Activated gamma-delta T cell treated with anti-CD3 and anti-CD28 coated beads, Interleukin-2, amount 50 U/mL, for 16 hours (primary cell): ENCODE measurements around the gene XRCC5.
"Not testable (repeated sequence)": the region's sequence is repeated elsewhere in the genome, so short reads cannot be mapped to it uniquely, and the experiment has no call there.

Experiments used
- DNase-seq: peaks from one replicate; pipeline ENCODE4 v3.0.0-alpha.2; 2020; ENCODE audit warnings: low read depth

Gene XRCC5

DNA sequence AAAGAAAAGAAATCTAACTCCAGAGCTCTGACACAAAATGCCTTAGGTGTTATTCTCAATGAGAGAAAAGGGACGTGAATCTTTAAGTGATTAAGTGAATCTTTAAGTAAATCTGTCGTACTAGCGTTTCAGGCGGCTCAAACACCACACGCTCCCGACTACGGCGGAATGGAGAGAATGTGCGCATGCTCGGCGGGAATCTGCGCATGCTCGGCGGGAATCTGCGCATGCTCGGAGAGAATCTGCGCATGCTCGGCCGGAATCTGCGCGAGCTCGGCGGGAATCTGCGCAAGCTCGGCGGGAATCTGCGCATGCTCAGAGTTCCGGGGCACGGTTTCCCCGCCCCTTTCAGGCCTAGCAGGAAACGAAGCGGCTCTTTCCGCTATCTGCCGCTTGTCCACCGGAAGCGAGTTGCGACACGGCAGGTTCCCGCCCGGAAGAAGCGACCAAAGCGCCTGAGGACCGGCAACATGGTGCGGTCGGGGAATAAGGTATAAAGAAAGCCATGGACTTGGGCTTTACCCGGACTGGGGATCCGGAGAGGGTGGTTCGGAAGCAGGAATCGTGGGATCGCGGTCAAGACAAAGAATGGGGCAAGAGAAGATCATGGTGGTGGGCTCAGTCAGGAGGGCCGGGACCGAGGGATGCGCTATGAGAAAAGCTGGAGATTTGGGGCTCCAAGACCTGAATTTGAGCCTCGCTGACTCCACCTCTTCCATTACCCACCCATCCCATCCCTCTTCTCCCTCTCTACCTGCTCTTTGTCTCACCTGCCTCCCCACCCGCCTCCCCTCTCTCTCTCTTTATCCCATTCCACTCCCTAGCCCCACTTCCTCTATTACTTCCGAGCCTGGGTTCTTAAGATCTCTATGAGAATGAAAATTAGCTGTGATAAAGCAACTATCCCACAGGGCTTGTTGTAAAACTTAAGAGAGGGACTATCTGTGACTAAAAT, at the start of gene XRCC5:
Gene XRCC5 (plus strand): TSS at position 382 of the 955 bp plus-strand sequence. CDS start 89 bp downstream, at position 471.
- peak; percentile 96 for DNase-seq

GRCh38 chr2:216064014-216064630, 45.0 kb upstream of the XRCC5 start:
- no peak for DNase-seq

DNA sequence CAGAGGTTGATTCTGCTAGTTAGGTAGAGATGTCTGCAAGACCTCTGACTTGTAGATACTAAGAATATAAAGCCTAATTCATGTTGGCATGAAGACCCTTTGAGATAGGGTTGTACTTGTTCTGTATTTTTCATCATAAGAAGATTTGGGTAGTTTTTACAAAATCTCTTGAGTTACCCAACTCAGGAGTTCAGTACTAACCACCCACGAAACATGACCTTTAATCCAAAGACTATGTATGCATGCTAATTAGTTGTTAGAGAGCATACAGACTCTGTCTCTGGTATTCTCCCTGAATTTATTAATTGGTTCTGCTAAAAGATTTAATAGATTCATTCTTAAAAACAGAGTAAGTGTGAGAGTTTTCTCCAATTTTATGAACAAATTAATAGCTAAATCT, 44.5 kb upstream of the XRCC5 start:
- no peak for DNase-seq

GRCh38 chr2:216066230-216066629, 42.9 kb upstream of the XRCC5 start:
- no peak for DNase-seq

DNA sequence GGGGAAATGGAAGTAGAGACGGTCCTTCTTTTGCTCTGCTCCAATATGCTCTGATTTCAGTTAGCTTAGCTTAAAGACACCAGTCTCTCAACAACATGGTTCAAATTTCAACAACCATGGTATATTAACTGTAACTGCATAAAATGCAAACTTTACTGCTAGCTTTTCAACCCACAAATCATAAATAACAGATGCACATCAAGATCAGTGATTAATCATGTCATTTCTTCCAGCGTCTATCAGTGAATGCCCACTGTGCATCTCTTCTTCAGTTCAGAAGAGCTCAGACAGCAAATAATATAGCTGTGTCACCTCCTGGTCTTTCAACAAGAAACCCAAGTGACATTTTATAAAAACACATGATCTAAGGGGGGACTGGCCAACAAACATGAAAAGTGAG, 40.1 kb upstream of the XRCC5 start:
- DNase-seq, result no peak

DNA sequence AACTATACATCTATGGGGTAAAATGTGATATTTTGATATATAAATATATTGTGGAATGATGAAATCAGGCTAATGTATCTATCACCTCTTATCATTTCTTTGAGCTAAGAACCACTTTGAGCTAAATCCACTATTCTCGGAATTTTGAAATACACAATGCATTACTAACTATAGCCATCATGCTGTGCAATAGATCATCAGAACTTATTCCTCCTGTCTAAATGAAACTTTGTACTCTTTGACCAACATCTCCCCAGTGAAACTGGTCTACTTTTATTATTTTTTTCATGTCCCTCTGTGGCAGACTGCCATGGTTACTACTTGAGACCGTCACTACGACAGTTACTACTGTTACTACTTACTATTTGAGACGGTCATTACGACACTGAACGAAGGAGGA, 39.0 kb upstream of the XRCC5 start:
- DNase-seq, result no peak

DNA sequence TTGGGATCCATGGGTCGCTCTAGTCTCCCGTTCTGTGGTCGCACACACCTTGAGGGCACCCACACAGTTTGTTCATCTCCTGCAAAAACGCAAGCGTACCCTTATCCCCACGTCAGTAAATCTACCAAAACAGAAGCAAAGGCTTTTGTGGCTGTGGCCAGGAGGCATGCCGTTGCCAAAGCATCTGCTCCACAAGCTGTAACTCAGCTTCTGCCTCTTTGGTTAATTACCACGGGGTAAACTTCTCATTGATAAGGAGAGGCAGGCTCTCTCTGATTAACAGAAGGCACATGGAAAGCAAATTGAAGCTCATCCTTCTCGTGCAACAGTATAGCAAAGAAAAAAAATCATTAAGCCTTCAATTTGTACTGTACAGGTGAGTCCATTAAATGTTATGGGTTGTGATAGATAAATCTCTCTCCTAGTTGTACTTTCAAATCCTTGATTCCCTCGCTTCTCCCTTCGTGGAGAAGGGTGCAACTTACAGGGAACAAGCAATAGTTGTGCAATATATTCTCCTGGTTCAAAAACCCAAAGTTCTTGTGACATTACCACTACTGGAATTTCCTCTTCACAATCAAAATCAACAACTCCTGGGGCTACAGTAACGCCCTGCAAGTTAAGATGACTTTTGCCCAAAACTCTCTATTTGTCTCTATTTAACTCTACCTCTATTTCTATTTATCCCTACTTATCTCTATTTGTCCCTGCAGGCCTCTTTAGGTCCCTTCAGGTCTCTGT, 37.9 kb upstream of the XRCC5 start:
- no peak for DNase-seq

GRCh38 chr2:216072473-216072872, 36.7 kb upstream of the XRCC5 start:
- DNase-seq, result no peak

DNA sequence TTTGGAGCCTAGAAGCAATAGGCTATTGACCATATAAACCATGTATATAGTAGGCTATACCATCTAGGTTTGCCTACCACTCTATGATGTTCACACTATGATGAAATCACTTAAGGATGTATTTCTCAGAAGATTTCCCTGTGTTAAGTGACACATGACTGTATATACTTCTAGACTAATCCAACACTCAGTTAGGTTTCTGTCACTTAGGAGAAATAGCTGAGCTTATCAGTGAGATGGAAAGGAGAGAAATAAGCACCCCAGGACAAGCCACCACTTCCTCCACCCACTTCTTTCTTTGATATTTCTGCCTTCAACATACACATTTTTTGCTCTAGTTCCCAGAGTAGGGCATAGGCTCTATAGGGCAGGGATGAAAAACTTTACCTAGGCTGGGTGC, 35.4 kb upstream of the XRCC5 start:
- DNase-seq, result no peak

- no peak for DNase-seq
Measured at GRCh38 chr2:216074380-216074779, 34.8 kb upstream of the XRCC5 start.

DNA sequence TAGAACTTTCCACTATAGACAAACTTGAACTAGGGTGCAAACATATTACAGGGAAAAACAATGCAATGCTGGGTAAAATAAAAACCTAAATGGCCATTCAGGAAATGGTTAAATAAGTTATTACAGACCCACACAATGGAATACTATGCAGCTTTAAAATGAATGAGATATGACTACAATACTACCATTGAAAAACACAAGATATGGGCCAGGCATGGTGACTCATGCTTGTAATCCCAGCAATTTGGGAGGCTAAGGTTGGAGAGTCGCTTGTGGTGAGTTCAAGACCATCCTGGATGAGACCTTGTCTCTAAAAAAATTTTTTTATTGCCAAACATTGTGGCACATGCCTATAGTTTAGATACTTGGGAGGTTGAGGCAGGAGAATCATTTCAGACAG, 34.4 kb upstream of the XRCC5 start:
- no peak for DNase-seq

GRCh38 chr2:216075510-216076485, 33.4 kb upstream of the XRCC5 start:
- no peak for DNase-seq

- no peak for DNase-seq
Measured at GRCh38 chr2:216078776-216079175, 30.4 kb upstream of the XRCC5 start.

DNA sequence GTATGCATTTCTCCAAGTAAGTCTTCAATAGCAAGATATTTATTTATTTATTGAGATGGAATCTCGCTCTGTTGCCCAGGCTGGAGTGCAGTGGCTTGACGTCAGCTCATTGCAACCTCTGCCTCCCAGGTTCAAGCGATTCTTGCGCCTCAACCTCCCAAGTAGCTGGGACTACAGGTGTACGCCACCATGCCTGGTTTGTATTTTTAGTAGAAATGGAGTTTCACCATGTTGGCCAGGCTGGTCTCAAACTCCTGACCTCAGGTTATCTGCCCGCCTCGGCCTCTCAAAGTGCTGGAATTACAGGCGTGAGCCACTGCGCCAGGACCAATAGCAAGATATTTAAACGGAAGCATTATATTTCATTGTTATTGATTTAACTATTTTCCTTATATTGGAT, 29.1 kb upstream of the XRCC5 start:
- not testable (repeated sequence) for DNase-seq

- DNase-seq, result no peak
Measured at GRCh38 chr2:216081012-216081411, 28.1 kb upstream of the XRCC5 start.

- peak; percentile 62 for DNase-seq
Measured at GRCh38 chr2:216081487-216082116, 27.5 kb upstream of the XRCC5 start, which contains the start of the genes PECR and TMEM169. Gene PECR (minus strand): TSS chr2:216081809. CDS start chr2:216081741, 68 bp downstream. Gene TMEM169 (plus strand): TSS chr2:216081919. CDS start chr2:216095964, 14,045 bp downstream.

GRCh38 chr2:216082117-216082711, 26.9 kb upstream of the XRCC5 start:
- DNase-seq, result no peak

DNA sequence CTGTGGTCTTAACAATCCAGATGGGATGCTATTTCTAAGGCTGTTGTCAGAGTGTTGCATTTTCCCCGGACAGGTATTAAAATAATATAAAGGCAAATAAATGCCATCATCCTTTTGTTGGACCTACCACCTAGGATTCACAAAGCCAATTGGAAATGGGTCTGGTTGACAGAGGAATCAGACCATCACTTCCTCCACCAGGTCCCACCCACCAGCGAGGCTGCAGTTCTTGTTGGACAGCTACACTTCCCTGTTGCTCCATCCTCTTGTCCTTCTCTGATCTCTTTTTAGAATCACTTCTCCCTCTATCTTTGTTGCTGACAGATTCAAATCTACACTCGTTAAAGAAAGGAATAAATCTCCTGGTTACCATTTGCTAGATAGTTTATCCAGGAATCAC, 26.3 kb upstream of the XRCC5 start:
- no peak for DNase-seq

GRCh38 chr2:216083464-216084281, 25.5 kb upstream of the XRCC5 start:
- no peak for DNase-seq
